Ectodermal cell (in vitro differentiated cells): Measurements from ENCODE around the gene MOK.

Experiments
- H3K27ac ChIP-seq: 2 replicates; pipeline ENCODE4 v1.7.0; 2013; ENCODE audit warnings: mild to moderate bottlenecking, low read depth, low read length; ENCODE audit not compliant: insufficient read depth, poor library complexity, severe bottlenecking
- H3K27me3 ChIP-seq: 2 replicates; pipeline ENCODE4 v1.7.0; 2013; ENCODE audit warnings: mild to moderate bottlenecking, low read length; ENCODE audit not compliant: insufficient read depth, control insufficient read depth, poor library complexity, severe bottlenecking
- H3K36me3 ChIP-seq: one replicate; pipeline ENCODE4 v1.7.0; 2013; ENCODE audit warnings: low read length; ENCODE audit not compliant: control insufficient read depth, insufficient read depth
- H3K4me1 ChIP-seq: one replicate; pipeline ENCODE4 v1.7.0; 2013; ENCODE audit warnings: low read length; ENCODE audit not compliant: control insufficient read depth, insufficient read depth
- H3K4me3 ChIP-seq: 2 replicates; pipeline ENCODE4 v1.7.0; 2013; ENCODE audit warnings: low read depth, low read length, control low read depth; ENCODE audit not compliant: insufficient read depth
- H3K9me3 ChIP-seq: 2 replicates; pipeline ENCODE4 v1.7.0; 2013; ENCODE audit warnings: mild to moderate bottlenecking, low read length, moderate library complexity; ENCODE audit not compliant: control insufficient read depth
- WGBS, 2 experiments: methylation state at CpG; one replicate each; pipeline ENCODE4 v1.1.7; 2013; ENCODE audit warnings: missing lambda C conversion rate in 2 of 2; 5-methylcytosine and 5-hydroxymethylcytosine counted together

Gene MOK

GRCh38 chr14:102285106-102285505, 19.9 kb downstream of the MOK start:
- 94 to 97% methylated on average over 2 of the region's 2 CpGs for WGBS, 2 experiments
- no peaks in the 10 kb centered on the region for H3K4me1 ChIP-seq
- no peaks in the 10 kb centered on the region for H3K36me3 ChIP-seq
- no peak overlapping the region for H3K27ac ChIP-seq
- H3K9me3 ChIP-seq = no peaks in the 10 kb centered on the region
- H3K27me3 ChIP-seq = no peaks in the 10 kb centered on the region
- no peak overlapping the region for H3K4me3 ChIP-seq

GRCh38 chr14:102283631-102284129, 21.3 kb downstream of the MOK start:
- 74% methylated on average over 2 of the region's 2 CpGs for WGBS, 2 experiments
- Histone ChIP-seq H3K9me3 (no peaks in the 10 kb centered on the region), H3K4me3 (no peak overlapping the region), H3K27ac (no peak overlapping the region), H3K4me1 (no peaks in the 10 kb centered on the region), H3K27me3 (no peaks in the 10 kb centered on the region), H3K36me3 (no peaks in the 10 kb centered on the region)

- no peaks in the 10 kb centered on the region for H3K27me3 ChIP-seq
- 91 to 92% methylated on average over 8 to 9 of the region's 9 CpGs for WGBS, 2 experiments
- no peaks in the 10 kb centered on the region for H3K9me3 ChIP-seq
- no peaks in the 10 kb centered on the region for H3K4me1 ChIP-seq
- H3K4me3 ChIP-seq = no peak overlapping the region
- H3K27ac ChIP-seq = no peak overlapping the region
- no peaks in the 10 kb centered on the region for H3K36me3 ChIP-seq
Observed at GRCh38 chr14:102282751-102283465, 22.1 kb downstream of the MOK start.

- Histone ChIP-seq H3K4me3 (no peak overlapping the region), H3K36me3 (no peaks in the 10 kb centered on the region), H3K4me1 (no peaks in the 10 kb centered on the region), H3K27ac (no peak overlapping the region), H3K9me3 (no peaks in the 10 kb centered on the region), H3K27me3 (no peaks in the 10 kb centered on the region)
- 89 to 91% methylated on average over 8 of the region's 8 CpGs for WGBS, 2 experiments
Observed at GRCh38 chr14:102280376-102280962, 24.5 kb downstream of the MOK start.

- Histone ChIP-seq H3K4me3 (no peak overlapping the region), H3K9me3 (no peaks in the 10 kb centered on the region), H3K27me3 (no peaks in the 10 kb centered on the region), H3K4me1 (no peaks in the 10 kb centered on the region), H3K27ac (no peak overlapping the region), H3K36me3 (no peaks in the 10 kb centered on the region)
- WGBS, 2 experiments = 90 to 92% methylated on average over 7 to 8 of the region's 8 CpGs
Observed at GRCh38 chr14:102279688-102280348, 25.1 kb downstream of the MOK start.

- 77 to 94% methylated on average over 3 of the region's 3 CpGs for WGBS, 2 experiments
- Histone ChIP-seq H3K36me3 (no peaks in the 10 kb centered on the region), H3K4me1 (no peaks in the 10 kb centered on the region), H3K4me3 (no peak overlapping the region), H3K27ac (no peak overlapping the region), H3K9me3 (no peaks in the 10 kb centered on the region), H3K27me3 (no peaks in the 10 kb centered on the region)
Observed at GRCh38 chr14:102279282-102279681, 25.7 kb downstream of the MOK start.

- H3K27me3 ChIP-seq = no peaks in the 10 kb centered on the region
- 89 to 90% methylated on average over 6 of the region's 6 CpGs for WGBS, 2 experiments
- H3K36me3 ChIP-seq = no peaks in the 10 kb centered on the region
- H3K9me3 ChIP-seq = no peaks in the 10 kb centered on the region
- H3K4me1 ChIP-seq = no peaks in the 10 kb centered on the region
- no peak overlapping the region for H3K4me3 ChIP-seq
- no peak overlapping the region for H3K27ac ChIP-seq
Observed at GRCh38 chr14:102278631-102278935, 26.4 kb downstream of the MOK start.

- 88% methylated on average over 7 of the region's 7 CpGs for whole genome bisulfite sequencing, 2 experiments
- no peaks in the 10 kb centered on the region for H3K27me3 ChIP-seq
- no peak overlapping the region for H3K27ac ChIP-seq
- no peaks in the 10 kb centered on the region for H3K9me3 ChIP-seq
- no peaks in the 10 kb centered on the region for H3K36me3 ChIP-seq
- no peak overlapping the region for H3K4me3 ChIP-seq
- H3K4me1 ChIP-seq = no peaks in the 10 kb centered on the region
Observed at GRCh38 chr14:102277874-102278630, 26.9 kb downstream of the MOK start.

GRCh38 chr14:102275866-102276265, 29.1 kb downstream of the MOK start:
- 91 to 96% methylated on average over 7 of the region's 7 CpGs for WGBS, 2 experiments
- Histone ChIP-seq H3K9me3 (no peaks in the 10 kb centered on the region), H3K4me3 (no peak overlapping the region), H3K4me1 (no peaks in the 10 kb centered on the region), H3K27ac (no peak overlapping the region), H3K36me3 (no peaks in the 10 kb centered on the region), H3K27me3 (no peaks in the 10 kb centered on the region)

- Histone ChIP-seq H3K27ac (no peak overlapping the region), H3K36me3 (no peaks in the 10 kb centered on the region), H3K27me3 (no peaks in the 10 kb centered on the region), H3K4me1 (no peaks in the 10 kb centered on the region), H3K9me3 (no peaks in the 10 kb centered on the region), H3K4me3 (no peak overlapping the region)
- WGBS, 2 experiments = 96% methylated on average over 5 of the region's 5 CpGs
Observed at GRCh38 chr14:102272392-102272791, 32.6 kb downstream of the MOK start.
